Coronary artery (tissue), 2 donors: Measurements from ENCODE around the gene PSME4.

ENCODE experiments used
- DNase-seq: peaks from one replicate; pipeline ENCODE4 v3.0.0-alpha.2; 2017; ENCODE audit warnings: low spot score
- H3K27ac ChIP-seq, 2 donors: fragments of 200-600 bp; sonication (generic); one replicate each; pipeline ENCODE4 v1.5.1; 2016 to 2019
- H3K4me3 ChIP-seq: fragments of 200-600 bp; sonication (generic); 2 replicates; pipeline ENCODE4 v1.5.1; 2016; ENCODE audit warnings: mild to moderate bottlenecking, moderate library complexity
- TF ChIP-seq, protein P1 (sequence below): fragments of 200-600 bp; sonication (generic); IDR thresholded peaks from one replicate; pipeline ENCODE4 v1.5.1; 2019; ENCODE audit warnings: antibody characterized with exemption

Gene PSME4

DNA sequence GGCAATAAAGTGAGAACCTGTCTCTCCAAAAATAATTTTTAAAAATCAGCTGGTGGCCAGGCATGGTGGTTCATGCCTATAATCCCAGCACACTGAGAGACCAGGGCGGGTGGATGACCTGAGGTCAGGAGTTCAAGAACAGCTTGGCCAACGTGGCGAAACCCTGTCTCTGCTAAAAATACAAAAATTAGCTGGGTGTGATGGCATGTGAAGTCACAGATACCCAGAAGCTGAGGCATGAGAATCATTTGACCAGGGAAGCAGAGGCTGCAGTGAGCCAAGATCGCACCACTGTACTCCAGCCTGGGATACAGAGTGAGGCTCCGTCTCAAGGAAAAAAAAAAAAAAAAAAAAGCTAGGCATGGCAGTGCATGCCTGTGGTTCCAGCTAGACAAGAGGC lies 103.6 kb downstream of the PSME4 start:
- DNase-seq: no peak
- H3K27ac ChIP-seq: no peak overlapping the region
- no peak overlapping the region for H3K4me3 ChIP-seq
- TF ChIP-seq, protein P1, sequence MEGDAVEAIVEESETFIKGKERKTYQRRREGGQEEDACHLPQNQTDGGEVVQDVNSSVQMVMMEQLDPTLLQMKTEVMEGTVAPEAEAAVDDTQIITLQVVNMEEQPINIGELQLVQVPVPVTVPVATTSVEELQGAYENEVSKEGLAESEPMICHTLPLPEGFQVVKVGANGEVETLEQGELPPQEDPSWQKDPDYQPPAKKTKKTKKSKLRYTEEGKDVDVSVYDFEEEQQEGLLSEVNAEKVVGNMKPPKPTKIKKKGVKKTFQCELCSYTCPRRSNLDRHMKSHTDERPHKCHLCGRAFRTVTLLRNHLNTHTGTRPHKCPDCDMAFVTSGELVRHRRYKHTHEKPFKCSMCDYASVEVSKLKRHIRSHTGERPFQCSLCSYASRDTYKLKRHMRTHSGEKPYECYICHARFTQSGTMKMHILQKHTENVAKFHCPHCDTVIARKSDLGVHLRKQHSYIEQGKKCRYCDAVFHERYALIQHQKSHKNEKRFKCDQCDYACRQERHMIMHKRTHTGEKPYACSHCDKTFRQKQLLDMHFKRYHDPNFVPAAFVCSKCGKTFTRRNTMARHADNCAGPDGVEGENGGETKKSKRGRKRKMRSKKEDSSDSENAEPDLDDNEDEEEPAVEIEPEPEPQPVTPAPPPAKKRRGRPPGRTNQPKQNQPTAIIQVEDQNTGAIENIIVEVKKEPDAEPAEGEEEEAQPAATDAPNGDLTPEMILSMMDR: no peak

DNA sequence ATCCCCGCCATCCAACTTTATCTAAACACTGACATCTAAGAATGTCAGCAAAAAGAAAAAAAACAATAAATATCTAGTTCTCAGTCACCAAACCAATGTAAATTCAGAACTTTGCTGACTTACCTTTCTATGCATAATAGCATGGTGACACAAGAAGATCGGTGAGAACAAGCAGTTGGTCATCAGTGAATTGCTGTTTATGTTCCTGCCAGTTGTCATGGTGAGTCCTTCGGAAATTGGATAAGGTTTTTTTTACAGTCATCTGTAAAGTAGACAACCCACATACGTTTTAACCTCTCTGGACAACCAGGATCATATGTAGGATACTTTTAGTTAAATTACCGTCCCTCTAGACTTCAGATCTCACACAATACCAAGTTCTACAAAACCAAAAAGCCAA lies 104.8 kb downstream of the PSME4 start:
- TF ChIP-seq, protein P1: no peak
- no peak for DNase-seq
- Histone ChIP-seq H3K4me3 (no peak overlapping the region), H3K27ac (no peak overlapping the region)

DNA sequence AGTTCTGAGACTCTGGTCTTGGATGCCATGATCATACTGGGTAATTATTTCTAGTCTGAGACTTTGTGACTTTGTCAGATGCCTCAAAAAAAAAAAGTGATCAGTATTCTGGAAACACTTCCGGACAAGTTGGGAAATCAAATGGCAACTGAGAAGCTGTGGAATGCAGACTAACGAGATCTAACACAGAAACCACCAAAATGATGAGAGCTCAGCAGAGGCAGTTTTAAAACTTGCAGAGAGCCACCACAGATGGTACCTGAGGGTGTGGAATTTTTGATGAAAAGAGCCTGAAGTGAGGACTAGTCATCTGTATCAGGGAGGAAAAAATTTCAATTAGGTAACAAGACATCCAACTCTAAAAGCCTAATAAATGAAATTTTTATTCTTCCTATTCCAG lies 105.5 kb downstream of the PSME4 start:
- TF ChIP-seq, protein P1: no peak
- H3K4me3 ChIP-seq: no peak overlapping the region
- H3K27ac ChIP-seq: no peak overlapping the region
- no peak for DNase-seq

- Histone ChIP-seq H3K4me3 (no peak overlapping the region), H3K27ac (no peak overlapping the region)
- DNase-seq: no peak
- TF ChIP-seq, protein P1: no peak
These were observed 107.1 kb downstream of the PSME4 start for GRCh38 chr2:53863538-53864227.

DNA sequence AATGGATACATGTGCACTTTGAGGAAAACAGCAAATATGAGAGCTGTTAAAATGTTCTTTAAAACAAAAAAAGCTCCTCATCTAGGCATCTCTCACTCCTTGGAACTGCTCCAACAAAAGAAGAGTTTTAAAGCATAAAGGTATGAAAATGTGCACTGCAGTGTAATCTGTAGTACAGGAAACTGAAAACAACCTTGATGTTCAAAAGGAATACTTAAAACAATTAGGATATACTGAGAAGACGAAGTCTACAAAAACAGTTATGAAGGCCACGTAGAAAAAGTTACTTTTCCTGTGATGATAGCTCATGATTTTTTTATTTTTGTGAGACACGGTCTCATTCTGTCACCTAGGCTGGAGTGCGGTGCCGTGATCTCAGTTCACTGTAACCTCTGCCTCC lies 109.0 kb downstream of the PSME4 start:
- no peak overlapping the region for H3K4me3 ChIP-seq
- TF ChIP-seq, protein P1: no peak
- H3K27ac ChIP-seq: no peak overlapping the region
- DNase-seq: no peak

GRCh38 chr2:53859206-53860181 lies 111.3 kb downstream of the PSME4 start, which contains the start of gene GPR75:
GPR75 (minus strand) TSS chr2:53859967; CDS start chr2:53854756, 5,211 bp downstream.
- TF ChIP-seq, protein P1: no peak
- DNase-seq: peak; percentile 76
- Histone ChIP-seq H3K4me3 (peak within 1 kb of the TSS; percentile 69), H3K27ac (no peak within 1 kb of the TSS)
